GM12874 (cell line): ENCODE data around the gene CARD19.
A peak's percentile ranks its signal among the peaks of the same experiment; 100 is the strongest.

Experiments used
- TF ChIP-seq, protein P1 (sequence below): IDR thresholded peaks from 2 replicates; pipeline ENCODE4 v1.5.1; 2011; ENCODE audit warnings: low read depth, mild to moderate bottlenecking, control low read depth, low read length, moderate library complexity; ENCODE audit not compliant: insufficient read depth

The CARD19 gene

DNA sequence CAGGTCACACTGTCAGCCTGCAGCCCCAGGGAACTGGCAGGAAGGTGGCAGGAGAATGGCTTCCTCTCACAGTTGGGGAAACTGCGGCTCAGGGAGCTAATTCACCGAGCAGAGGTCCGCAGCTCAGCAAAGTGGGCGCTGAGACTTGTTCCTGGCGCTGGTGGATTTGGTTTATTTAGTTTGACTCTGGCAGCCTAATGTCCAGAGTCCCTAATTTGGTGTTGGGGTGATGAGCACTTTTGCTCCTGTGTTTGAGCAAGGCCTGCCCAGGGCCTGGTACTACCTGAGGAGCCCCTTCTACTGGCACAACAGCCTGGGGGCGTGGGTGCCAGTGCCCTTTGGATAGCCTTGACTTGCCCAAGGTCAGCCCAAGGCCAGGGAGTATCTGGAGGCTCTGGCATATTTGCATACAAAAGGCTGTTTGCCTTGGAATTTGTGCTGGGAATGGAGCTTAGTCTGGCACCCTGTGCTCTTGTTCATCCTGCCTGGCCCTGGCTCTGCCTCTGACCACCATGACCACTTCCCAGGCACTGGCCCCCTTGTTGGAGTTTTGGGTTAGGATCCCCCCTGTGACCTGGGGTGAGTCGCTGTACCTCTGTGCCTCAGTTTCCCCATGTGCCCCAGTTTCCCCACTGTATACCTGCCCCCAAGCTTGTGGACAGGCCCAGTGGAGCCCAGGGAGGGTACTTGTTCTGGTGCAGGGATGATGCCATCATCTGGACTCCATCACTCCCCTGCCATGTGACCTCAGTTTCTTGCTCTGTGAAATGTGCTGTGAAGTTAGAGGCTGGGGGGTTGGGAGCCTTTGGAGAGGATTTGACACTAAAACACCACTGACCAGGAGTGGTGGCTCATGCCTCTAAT lies 36.1 kb upstream of the CARD19 start:
- TF ChIP-seq, protein P1, sequence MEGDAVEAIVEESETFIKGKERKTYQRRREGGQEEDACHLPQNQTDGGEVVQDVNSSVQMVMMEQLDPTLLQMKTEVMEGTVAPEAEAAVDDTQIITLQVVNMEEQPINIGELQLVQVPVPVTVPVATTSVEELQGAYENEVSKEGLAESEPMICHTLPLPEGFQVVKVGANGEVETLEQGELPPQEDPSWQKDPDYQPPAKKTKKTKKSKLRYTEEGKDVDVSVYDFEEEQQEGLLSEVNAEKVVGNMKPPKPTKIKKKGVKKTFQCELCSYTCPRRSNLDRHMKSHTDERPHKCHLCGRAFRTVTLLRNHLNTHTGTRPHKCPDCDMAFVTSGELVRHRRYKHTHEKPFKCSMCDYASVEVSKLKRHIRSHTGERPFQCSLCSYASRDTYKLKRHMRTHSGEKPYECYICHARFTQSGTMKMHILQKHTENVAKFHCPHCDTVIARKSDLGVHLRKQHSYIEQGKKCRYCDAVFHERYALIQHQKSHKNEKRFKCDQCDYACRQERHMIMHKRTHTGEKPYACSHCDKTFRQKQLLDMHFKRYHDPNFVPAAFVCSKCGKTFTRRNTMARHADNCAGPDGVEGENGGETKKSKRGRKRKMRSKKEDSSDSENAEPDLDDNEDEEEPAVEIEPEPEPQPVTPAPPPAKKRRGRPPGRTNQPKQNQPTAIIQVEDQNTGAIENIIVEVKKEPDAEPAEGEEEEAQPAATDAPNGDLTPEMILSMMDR = no peak

DNA sequence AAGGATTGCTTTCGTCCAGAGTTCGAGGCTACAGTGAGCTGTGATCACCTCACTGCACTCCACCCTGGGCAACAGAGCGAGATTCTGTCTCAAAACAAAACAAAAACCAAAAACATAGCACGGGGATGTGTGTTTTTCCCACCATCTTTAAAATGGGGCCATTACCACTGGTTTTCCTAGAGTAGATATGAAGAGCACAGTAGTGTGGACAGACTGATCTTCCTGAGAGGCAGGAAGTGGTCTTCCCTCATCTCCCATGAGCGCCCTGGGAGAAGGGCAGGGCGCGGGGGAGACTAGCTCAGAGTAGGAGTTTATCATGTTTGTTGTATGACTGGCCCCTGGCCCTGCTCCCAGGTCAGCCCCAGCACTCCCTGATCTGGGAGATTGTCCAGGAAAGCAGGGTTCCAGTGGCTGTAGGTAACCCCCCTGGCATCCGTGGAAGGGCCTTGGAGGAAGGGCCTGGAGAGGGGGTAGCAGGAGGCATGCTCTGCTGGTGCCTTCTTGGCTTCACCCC lies 35.2 kb upstream of the CARD19 start:
- TF ChIP-seq, protein P1 = no peak

DNA sequence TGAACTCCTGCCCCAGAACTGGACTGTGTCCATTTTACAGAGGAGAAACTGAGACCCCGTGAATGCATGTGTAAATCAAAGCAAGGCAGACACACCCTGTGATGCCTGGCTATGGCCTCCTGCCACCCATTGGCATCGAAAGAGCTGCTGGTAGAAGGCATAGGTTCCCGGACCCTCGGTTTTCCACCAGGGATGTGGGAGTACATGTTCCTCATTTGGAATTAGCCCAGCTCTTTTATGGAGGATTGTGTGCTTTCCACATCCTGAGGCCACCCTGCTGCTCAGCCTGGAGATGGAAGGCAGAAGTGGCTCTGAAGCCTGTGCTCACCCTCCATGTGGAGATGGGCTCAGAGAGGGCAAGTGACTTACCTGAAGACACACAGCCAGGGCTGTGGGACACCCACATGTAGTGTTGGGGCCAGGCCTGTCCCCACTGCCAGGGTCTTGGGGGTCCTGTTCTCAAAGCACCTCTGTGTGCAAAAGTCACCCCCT lies 34.7 kb upstream of the CARD19 start:
- TF ChIP-seq, protein P1 = no peak

DNA sequence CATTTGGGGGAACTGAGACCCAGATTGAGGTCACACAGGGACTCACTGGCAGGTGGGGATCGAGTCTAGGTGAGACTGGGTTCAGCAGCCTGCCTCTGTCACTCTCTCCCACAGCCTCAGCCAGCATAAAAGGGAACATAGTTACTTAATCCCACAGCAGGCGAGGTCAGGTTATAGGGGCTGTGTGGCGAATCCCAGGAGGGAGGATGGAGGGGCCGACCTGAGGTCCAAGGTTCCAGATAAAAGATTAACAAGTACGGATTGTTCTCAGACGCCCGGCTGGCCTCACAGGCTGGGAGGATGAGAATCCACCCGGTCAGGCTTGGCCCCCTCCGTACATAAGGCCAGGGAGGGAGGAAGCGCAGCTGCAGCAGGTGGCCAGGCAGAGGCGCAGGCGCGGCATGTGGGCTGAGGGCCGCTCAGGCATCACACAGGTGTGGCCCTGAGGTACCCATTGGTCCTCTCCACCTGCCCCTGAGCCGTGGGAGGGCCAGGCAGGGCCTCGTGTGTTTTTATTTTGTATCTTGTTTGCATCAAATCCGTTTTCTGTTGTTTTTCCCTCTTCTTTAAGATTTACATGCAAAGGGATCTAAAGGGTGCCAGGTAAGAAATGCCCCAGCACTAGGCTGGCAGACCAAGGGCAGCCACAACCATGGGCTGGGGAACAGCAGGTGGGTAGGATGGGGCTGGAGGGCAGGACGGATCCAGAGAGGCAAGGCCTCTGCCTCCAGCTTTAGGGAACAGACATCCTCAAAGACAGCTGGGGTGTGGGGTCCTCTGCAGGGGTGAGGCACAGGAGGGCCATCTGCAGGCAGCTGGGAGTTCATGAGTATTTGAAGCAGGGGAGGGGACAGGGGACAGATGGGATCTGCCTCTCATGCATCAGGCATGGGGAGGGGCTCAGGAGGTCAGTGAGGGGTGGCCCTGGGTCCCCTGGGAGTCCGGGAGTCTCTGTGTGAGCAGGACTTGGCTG lies 33.9 kb upstream of the CARD19 start:
- TF ChIP-seq, protein P1 = 0 out of 2 replicates have a peak, but pooled peaks have one; percentile 22

DNA sequence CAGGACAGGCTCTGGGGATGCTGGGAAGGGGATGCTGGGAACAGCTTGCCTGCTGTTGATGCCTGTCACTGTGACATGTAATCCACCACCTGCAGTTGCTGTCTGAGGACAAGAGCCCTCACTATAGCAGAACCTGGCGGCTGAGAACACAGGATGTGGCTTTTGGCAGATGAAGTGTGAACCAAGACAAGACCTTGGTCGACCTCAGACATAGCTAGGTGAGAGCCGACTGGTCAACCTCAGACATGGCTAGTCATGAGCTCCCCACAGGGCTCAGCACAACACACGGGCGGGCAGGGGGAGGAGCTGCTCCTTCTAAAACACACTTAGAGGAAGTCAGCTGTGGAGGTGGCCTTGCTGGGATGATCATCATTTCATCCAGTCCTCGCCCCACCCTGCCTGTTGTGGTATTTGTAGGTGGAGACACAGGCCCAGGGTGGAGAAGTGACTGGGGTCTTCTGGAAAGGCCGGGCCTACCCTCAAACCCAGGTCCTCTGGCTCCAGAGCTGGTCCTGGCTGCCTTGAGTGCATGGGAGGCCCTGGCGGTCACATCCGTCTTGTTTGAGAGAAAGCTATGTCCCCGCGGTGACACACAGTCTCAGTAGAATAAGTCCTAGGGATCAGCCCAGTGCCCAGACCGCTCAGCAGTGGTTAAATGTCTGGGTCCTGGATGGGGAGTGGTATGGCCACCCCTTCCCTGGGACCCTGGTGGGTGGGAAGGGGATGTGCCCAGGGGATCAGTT lies 31.5 kb upstream of the CARD19 start:
- TF ChIP-seq, protein P1 = no peak

DNA sequence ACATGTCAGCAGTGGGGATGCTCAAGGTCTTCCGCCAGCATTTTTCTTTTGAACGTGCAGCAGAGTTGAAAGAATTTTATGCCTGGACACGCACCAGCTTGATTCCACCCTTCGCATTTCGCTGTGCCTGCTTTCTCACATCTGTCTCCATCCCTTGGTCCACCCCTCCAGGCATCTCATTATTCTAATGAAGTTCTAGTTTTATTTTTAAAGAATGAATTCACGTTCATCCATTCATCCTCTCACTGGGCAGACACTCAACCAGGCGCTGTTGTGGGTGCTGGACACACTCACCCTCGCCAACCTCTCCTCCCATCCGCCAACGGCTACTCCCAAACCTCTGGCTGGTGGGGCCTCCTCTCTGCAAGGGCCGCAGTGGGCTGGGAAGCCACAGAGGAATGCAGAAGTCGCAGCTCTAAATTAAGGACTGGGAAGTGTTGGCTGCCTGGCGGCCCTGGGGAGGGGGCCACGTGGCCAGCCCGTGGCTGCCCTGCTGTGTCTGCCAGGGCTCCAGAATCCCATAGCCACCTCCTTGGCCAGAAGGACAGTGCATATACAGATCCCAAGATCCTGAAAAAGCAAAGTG lies 30.8 kb upstream of the CARD19 start:
- TF ChIP-seq, protein P1 = no peak
